Effector CD4-positive, alpha-beta T cell (primary cell): ENCODE data around the gene TNFAIP8L2.
"Not testable (repeated sequence)": the region's sequence is repeated elsewhere in the genome, so short reads cannot be mapped to it uniquely, and the experiment has no call there.

Experiments used
- DNase-seq: peaks from one replicate; pipeline ENCODE4 v3.0.0-alpha.2; 2020

The TNFAIP8L2 gene

GRCh38 chr1:151146412-151147131 lies 9.9 kb upstream of the TNFAIP8L2 start, which contains the start of gene SEMA6C:
SEMA6C (minus strand) TSS chr1:151146631; CDS start chr1:151142621, 4,010 bp downstream.
- peak; percentile 83 for DNase-seq

GRCh38 chr1:151147132-151147503 lies 9.3 kb upstream of the TNFAIP8L2 start:
- DNase-seq, result no peak

DNA sequence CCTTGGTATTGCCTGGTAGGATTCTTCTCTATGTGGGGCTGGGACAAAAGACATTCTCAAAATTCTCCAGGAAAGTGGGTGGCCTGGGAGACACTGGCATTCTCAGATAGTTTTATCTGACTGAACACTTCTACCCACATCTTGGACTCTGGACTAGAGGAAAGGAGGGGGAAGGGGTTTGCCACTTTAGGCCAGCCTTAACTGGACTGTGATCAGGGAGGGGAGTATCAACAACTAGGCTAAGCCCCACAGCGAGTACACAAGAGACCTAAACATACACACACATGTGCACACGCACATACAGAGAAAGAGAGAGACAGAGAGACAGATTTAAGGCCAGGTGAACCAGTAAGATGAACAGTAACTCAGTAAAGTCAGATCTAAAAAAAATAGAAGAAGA lies 8.8 kb upstream of the TNFAIP8L2 start:
- DNase-seq, result no peak

GRCh38 chr1:151157067-151157531 lies 650 bp downstream of the TNFAIP8L2 start:
- DNase-seq, result peak; percentile 43

- no peak for DNase-seq
These were observed 1.9 kb downstream of the TNFAIP8L2 start for GRCh38 chr1:151158326-151158725.

DNA sequence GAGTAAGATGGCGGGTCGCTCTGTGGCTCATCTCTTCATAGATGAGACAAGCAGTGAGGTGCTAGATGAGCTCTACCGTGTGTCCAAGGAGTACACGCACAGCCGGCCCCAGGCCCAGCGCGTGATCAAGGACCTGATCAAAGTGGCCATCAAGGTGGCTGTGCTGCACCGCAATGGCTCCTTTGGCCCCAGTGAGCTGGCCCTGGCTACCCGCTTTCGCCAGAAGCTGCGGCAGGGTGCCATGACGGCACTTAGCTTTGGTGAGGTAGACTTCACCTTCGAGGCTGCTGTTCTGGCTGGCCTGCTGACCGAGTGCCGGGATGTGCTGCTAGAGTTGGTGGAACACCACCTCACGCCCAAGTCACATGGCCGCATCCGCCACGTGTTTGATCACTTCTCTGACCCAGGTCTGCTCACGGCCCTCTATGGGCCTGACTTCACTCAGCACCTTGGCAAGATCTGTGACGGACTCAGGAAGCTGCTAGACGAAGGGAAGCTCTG lies 2.4 kb downstream of the TNFAIP8L2 start:
- no peak for DNase-seq

- no peak for DNase-seq
These were observed 2.9 kb downstream of the TNFAIP8L2 start for GRCh38 chr1:151159373-151159772.

GRCh38 chr1:151164732-151165280 lies 8.4 kb downstream of the TNFAIP8L2 start:
- no peak for DNase-seq

GRCh38 chr1:151165281-151165737 lies 8.9 kb downstream of the TNFAIP8L2 start:
- no peak for DNase-seq

DNA sequence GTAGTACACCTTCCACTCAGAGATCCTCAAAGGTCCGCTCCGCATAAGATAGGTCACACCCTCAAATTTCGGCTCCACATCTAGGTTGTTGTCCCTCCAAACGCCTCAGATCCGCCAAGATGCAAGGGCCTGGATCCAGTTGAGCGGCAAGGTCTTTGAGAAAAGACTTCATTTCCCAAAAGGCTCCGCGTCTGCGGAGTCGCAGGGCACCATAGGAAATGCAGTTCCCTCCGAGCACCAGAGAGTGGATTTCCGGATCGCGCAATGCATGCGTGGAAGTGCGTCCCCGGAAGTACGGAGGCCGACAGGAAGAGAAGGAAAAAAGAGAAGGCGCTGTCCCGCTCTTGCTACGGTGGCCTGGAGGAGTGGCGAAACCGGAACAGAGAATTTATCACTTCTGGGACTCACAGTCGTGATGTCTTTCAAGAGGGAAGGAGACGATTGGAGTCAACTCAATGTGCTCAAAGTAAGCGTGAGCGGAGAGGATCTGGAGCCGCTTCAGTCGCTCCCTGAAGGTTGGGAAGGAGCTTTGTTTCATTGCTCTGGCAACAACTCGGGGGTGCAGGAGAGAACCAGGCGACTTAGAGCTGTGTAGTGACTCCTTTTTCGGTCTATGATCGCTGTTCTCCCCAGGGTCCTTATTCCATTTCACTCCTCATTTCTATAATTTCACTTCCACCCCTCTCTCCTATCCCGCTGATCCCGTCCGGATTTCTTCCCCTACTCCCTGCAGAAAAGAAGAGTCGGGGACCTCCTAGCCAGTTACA lies 9.5 kb downstream of the TNFAIP8L2 start, which contains the start of the genes LYSMD1 and SCNM1:
Gene LYSMD1 (minus strand): TSS at position 165 of the 767 bp plus-strand sequence. CDS start 644 bp downstream, outside the sequence.
Gene SCNM1 (plus strand): TSS at position 407 of the 767 bp plus-strand sequence. CDS start 9 bp downstream, at position 416.
- DNase-seq, result peak; percentile 97

DNA sequence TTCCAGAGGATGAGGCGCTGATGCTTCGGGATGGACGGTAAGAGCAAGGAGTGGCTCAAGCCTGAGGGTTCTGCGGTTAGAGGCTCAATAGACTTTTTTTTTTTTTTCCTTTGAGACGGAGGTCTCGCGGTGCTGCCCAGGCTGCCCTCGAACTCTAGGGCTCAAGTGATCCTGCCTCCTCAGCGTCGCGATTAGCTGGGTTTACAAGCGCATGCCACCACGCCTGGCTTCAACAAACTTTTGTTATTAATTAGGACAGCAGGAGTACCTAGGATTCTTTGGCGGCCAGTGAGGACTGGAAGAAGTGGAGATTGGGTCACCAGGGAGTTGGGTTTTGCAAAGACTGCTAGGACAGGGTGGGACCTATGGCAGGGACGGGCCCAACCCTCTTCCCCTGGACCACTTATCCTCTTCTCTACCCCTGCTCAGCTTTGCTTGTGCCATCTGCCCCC lies 10.1 kb downstream of the TNFAIP8L2 start:
- no peak for DNase-seq

GRCh38 chr1:151167116-151167515 lies 10.7 kb downstream of the TNFAIP8L2 start:
- DNase-seq, result no peak

GRCh38 chr1:151171190-151171589 lies 14.7 kb downstream of the TNFAIP8L2 start:
- DNase-seq, result no peak

- DNase-seq, result no peak
These were observed 18.7 kb downstream of the TNFAIP8L2 start for GRCh38 chr1:151175041-151175741.

DNA sequence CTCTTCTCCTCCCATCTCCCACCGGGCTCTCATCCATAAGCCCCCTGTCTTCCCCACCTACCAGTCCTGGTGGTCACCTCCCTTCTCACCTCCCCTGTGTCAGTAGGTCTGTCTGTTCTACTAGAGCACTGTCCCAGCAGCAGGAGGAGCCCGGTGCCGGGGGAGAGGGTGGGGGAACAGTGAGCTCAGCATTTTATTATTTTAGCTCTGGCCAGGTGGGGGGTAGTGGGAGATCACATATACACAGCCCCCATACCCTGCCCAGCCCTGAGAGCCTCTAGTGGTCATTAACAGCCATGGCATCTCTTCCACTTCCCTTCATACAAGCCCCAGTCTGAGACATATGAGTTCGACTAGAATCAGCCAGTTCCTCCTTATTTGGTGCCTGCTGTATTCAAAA lies 19.4 kb downstream of the TNFAIP8L2 start, which contains the start of gene TMOD4:
Gene TMOD4 (minus strand): TSS at position 119 of the 400 bp plus-strand sequence. CDS start 1,106 bp downstream, outside the sequence.
- DNase-seq, result no peak

GRCh38 chr1:151176514-151177045 lies 20.1 kb downstream of the TNFAIP8L2 start:
- no peak for DNase-seq

GRCh38 chr1:151184211-151184610 lies 27.8 kb downstream of the TNFAIP8L2 start:
- no peak for DNase-seq

- DNase-seq, result no peak
These were observed 30.8 kb downstream of the TNFAIP8L2 start for GRCh38 chr1:151187205-151187604.

GRCh38 chr1:151188667-151189066 lies 32.2 kb downstream of the TNFAIP8L2 start:
- not testable (repeated sequence) for DNase-seq

DNA sequence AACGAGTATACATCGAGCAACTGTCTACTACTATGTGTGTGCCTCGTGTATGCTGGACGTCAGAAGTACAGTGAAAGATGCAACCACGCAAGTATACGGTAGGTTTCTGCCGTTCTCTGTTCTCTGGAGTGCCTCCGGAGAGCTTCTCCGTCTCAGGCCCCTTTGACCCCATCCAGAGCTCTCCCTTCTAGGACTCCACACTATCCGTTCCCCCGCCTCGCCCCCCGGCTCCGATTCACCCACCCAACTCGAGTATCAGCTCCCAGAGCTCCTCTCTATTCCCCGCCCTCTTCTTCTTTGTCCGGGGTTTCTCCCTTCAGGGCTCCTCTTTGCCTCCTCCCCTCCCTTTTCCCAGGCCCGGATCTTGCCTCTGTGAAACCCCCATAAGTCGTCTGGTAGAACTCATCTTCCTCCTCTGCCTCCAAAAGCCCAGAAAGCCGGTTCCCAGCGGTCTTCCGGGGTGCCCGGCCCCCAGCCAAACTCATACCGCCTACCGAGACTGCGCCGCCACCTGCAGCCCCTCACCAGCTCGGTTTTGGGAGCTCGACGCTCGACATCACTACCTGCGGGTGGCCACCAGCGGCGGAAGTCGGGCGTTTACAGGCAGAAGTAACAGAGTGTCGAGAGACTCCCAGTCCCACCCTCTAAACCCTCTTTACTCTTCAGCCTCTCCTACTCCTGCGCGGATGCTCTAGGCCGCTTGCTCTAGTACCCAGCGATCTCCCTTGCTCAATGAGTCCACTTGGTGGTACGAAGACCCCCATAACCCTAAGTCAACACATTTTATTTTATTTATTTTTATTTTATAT lies 33.4 kb downstream of the TNFAIP8L2 start, which contains the start of gene VPS72:
Gene VPS72 (minus strand): TSS at position 561 of the 809 bp plus-strand sequence. CDS start 76 bp downstream, at position 485.
- DNase-seq, result peak; percentile 81

DNA sequence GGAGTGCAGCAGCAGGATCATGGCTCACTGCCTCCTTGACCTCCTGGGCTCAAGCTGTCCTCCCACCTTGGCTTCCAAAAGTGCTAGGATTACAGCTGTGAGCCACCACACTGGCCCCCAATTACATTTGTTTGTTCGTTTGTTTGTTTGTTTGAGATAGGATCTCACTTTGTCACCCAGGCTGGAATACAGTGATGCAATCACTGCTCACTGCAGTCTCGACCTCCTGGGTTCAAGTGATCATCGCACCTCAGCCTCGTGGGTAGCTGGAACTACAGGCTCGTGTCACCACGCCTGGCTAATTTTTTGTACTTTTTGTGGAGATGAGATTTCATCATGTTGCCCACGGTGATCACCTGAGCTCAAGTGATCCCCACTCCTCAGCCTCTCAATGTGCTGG lies 35.6 kb downstream of the TNFAIP8L2 start:
- DNase-seq, result no peak
